HG02840 (cell line): ENCODE measurements around the gene CT45A9.
"Not testable (repeated sequence)": the region's sequence is repeated elsewhere in the genome, so short reads cannot be mapped to it uniquely, and the experiment has no call there.

Experiments
- ATAC-seq: cut with Tn5 transposase; IDR thresholded peaks from one replicate; pipeline ENCODE4 v1.9.1; 2021; ENCODE audit warnings: mild to moderate bottlenecking, moderate library complexity, moderate number of reproducible peaks; ENCODE audit not compliant: unreplicated experiment, low FRiP score

The CT45A9 gene, protein sequence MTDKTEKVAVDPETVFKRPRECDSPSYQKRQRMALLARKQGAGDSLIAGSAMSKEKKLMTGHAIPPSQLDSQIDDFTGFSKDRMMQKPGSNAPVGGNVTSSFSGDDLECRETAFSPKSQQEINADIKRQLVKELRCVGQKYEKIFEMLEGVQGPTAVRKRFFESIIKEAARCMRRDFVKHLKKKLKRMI

DNA sequence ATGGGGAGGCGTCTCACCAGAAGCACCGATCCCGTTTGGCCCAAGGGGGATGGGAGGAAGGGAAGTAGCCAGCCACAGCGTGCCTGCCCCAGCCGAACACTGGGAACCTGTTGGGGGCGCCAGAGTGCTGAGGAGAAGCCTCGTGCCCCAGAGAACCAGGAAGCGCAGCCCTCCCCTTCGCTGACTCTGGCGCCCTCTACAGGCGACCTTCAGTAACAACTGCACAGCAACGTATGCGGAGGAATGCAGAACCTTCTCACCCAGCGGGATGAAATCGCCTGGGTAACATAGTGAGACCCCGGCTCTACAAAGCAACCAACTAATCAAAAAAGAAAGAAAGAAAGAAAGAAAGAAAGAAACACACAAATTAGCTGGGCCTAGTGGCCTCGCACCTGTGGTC is at the start of gene CT45A9:
TSS of gene CT45A9 (minus strand) at position 101 of the 400 bp plus-strand sequence. CDS start 3,751 bp downstream, outside the sequence.
- not testable (repeated sequence) for ATAC-seq

DNA sequence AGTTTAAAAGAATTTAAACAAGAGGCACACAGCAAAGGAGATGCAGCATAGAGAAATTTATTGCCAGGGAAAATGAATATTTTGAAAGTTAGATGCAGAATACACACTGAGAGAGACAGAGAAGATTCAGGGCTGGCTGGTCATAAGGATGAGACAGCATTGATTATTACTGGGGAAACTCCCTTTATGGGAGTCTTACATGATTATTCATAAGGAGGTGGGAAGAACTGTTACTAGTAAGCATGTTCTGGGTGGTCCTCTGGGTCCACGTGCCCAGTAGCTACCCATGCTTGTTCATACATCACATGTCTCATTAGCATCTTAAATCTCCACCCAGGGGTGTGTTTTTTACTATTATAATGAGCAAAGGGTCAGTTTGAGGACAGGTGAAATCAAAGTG is 48.9 kb upstream of the CT45A9 start:
- ATAC-seq = not testable (repeated sequence)

DNA sequence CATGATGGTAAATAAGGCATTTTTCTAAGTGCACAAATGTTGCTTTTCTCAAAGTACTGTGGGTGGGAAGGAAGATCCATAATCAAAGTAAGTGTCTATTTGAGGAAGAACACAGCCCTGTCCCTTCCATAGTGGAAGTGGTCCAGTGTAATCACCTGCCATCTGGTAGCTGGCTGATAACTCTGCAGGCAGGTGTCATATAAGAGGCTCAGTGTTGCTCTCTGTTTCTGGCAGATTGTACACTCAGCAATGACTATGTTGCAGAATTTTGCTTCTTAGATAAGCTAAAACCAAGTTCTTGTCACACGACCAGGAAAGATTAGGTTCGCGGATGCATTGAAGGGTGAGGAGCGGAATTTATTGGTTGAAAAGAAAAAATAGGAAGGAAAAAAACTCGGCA is 42.8 kb upstream of the CT45A9 start:
- no peak for ATAC-seq

- no peak for ATAC-seq
These were observed 38.6 kb upstream of the CT45A9 start for GRCh38 chrX:135910251-135910650.

DNA sequence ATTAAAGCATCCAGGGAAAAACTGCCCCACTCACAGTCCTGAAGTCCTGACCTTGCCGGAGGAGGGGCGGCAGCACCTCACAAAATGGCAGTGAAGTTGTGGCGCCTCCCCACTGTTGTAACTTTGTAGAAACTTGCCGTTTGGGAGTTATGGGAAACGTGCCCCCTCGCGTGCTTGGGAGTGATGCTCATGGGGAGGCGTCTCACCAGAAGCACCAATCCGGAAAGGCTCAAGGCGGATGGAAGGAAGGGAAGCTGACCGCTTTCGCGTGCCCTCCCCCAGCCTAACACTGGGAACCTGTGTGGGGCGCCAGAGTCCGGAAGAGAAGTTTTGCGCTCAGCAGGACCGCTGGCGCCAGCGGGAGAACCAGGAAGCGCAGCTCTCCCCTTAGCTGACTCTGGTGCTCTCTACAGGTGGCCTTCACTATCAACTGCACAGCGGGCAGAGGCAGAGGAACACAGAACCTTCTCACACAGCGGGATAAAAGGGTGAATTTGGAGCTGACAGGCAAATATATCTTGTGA is 21.7 kb upstream of the CT45A9 start, which contains the start of the genes CT45A10 and SAGE1:
TSS of gene CT45A10 (minus strand) at position 151 of the 524 bp plus-strand sequence. CDS start 8,100 bp downstream, outside the sequence.
TSS of gene SAGE1 (plus strand) at position 423 of the 524 bp plus-strand sequence. CDS start 2,527 bp downstream, outside the sequence.
- ATAC-seq = no peak

DNA sequence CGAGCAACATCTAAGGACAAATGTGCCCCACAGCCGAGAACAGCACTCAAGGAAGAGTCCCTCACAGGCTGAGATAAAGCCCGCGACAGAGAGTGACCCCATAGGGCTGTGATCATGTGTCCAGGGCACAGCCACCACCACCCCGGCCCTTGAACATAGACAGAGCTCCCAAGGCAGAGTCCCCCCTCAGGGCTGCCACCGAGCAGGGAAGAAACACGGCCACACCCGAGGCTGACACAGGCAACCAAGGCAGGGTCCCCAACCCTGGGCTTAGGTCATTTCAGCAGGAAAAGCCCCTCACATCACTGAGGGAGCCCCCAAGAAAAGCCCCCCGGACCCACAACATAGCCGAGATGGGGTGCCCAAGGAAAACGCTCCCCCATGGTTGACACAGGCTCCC is 21.2 kb upstream of the CT45A9 start:
- no peak for ATAC-seq

GRCh38 chrX:135890087-135890585 is 18.5 kb upstream of the CT45A9 start:
- ATAC-seq = no peak

- not testable (repeated sequence) for ATAC-seq
These were observed 17.4 kb upstream of the CT45A9 start for GRCh38 chrX:135888976-135889375.

GRCh38 chrX:135888230-135888629 is 16.6 kb upstream of the CT45A9 start:
- not testable (repeated sequence) for ATAC-seq

GRCh38 chrX:135882741-135883140 is 11.1 kb upstream of the CT45A9 start:
- not testable (repeated sequence) for ATAC-seq

GRCh38 chrX:135854438-135854837 is 17.2 kb downstream of the CT45A9 start, which contains the start of gene CT45A8:
Gene CT45A8 (minus strand): TSS chrX:135854538. CDS start chrX:135850783, 3,755 bp downstream.
- ATAC-seq = not testable (repeated sequence)

GRCh38 chrX:135837180-135837579 is 34.4 kb downstream of the CT45A9 start, which contains the start of gene CT45A7:
Gene CT45A7 (minus strand): TSS chrX:135837280. CDS start chrX:135833533, 3,747 bp downstream.
- ATAC-seq = not testable (repeated sequence)

GRCh38 chrX:135819912-135820311 is 51.7 kb downstream of the CT45A9 start, which contains the start of gene CT45A2:
Gene CT45A2 (minus strand): TSS chrX:135820012. CDS start chrX:135816265, 3,747 bp downstream.
- ATAC-seq = not testable (repeated sequence)
